H1 (cell line): Measurements from ENCODE around the gene KRTAP4-7. TPM values are rescaled to one million over a fixed set of nuclear protein-coding genes. Genes with fewer than 3 reads are reported as not detected.
A peak's percentile ranks its signal among the peaks of the same experiment; 100 is the strongest.

Experiments
- CTCF ChIA-PET: fragments of 300-600 bp; sonication (Branson Sonifier 250); formaldehyde crosslinking; loops from one replicate; lab custom pipeline; 2021; ENCODE audit not compliant: partially characterized antibody; lab: Charles Lee
- POLR2A ChIA-PET: fragments of 300-600 bp; sonication (Branson Sonifier 250); formaldehyde crosslinking; loops from one replicate; lab custom pipeline; 2021; ENCODE audit warnings: inconsistent platforms; ENCODE audit not compliant: partially characterized antibody; lab: Charles Lee
- DNase-seq, 2 experiments: peaks; one replicate each; pipeline versions ENCODE4 v3.0.0 to v3.0.0-alpha.2; 2010 to 2022; ENCODE audit warnings: low spot score in 2 of 2, low read depth in 1 of 2, mixed read lengths in 1 of 2
- FAIRE-seq: peaks from 2 replicates; lab custom pipeline; 2011; peaks lifted over from hg19 to GRCh38; lab: Jason Lieb, UNC
- H2AFZ ChIP-seq: 2 replicates; pipeline ENCODE4 v1.8.1; 2012; ENCODE audit warnings: low read length, inconsistent platforms
- H2AK5ac ChIP-seq: 2 replicates; pipeline ENCODE4 v1.6.1; 2013; ENCODE audit warnings: low read depth, low read length
- H2BK120ac ChIP-seq: replicated peaks from 2 replicates; pipeline ENCODE3; 2013; ENCODE audit warnings: low read depth, low read length, inconsistent platforms
- H2BK12ac ChIP-seq: 2 replicates; pipeline ENCODE4 v1.6.1; 2013; ENCODE audit warnings: low read depth, low read length
- H2BK15ac ChIP-seq: 2 replicates; pipeline ENCODE4 v1.6.1; 2013; ENCODE audit warnings: low read length
- H2BK20ac ChIP-seq: 2 replicates; pipeline ENCODE4 v1.6.1; 2013; ENCODE audit warnings: low read length
- H2BK5ac ChIP-seq: 2 replicates; pipeline ENCODE4 v1.6.1; 2013; ENCODE audit warnings: low read depth, low read length
- H3K14ac ChIP-seq: 2 replicates; pipeline ENCODE4 v1.6.1; 2013; ENCODE audit warnings: inconsistent platforms; ENCODE audit not compliant: insufficient read length
- H3K18ac ChIP-seq: 2 replicates; pipeline ENCODE4 v1.6.1; 2013; ENCODE audit warnings: low read length; ENCODE audit errors: extremely low read depth
- H3K23ac ChIP-seq: 2 replicates; pipeline ENCODE4 v1.6.1; 2013; ENCODE audit warnings: inconsistent platforms; ENCODE audit not compliant: insufficient read length
- H3K23me2 ChIP-seq: 2 replicates; pipeline ENCODE4 v1.6.1; 2013; ENCODE audit warnings: low read depth, low read length
- H3K27ac ChIP-seq: 2 replicates; pipeline ENCODE4 v1.6.1; 2011; ENCODE audit warnings: low read depth, low read length, inconsistent platforms
- H3K27me3 ChIP-seq, 4 experiments: replicated peaks in 1 of 4; 1 replicate in 1 of 4; 2 replicates in 3 of 4; pipeline versions ENCODE4 v1.6.1 to v1.8.1; 2011 to 2013; ENCODE audit warnings: low read length in 3 of 4, mild to moderate bottlenecking in 3 of 4, inconsistent platforms in 2 of 4, mixed read lengths in 2 of 4, moderate library complexity in 1 of 4; ENCODE audit not compliant: control insufficient read depth in 3 of 4, insufficient read depth in 3 of 4; ENCODE audit errors: extremely low read depth in 1 of 4
- H3K36me3 ChIP-seq, 4 experiments: 2 replicates each; pipeline versions ENCODE4 v1.6.1 to v1.8.1; 2011 to 2013; ENCODE audit warnings: mild to moderate bottlenecking in 4 of 4, low read length in 3 of 4, moderate library complexity in 2 of 4, control low read depth in 1 of 4, inconsistent platforms in 1 of 4; ENCODE audit not compliant: insufficient read depth in 4 of 4, control insufficient read depth in 2 of 4
- H3K4ac ChIP-seq: replicated peaks from 2 replicates; pipeline ENCODE3; 2013; ENCODE audit warnings: low read length, low read depth, mixed read lengths, inconsistent platforms; ENCODE audit not compliant: insufficient read length
- H3K4me1 ChIP-seq, 4 experiments: replicated peaks in 1 of 4; 1 replicate in 1 of 4; 2 replicates in 3 of 4; pipeline versions ENCODE4 v1.6.1 to v1.8.1; 2011 to 2013; ENCODE audit warnings: low read length in 3 of 4, inconsistent platforms in 2 of 4, mixed read lengths in 1 of 4; ENCODE audit not compliant: insufficient read depth in 4 of 4, control insufficient read depth in 3 of 4
- H3K4me2 ChIP-seq, 2 experiments: 2 replicates each; pipeline versions ENCODE4 v1.6.1 to v1.8.1; 2011 to 2013; ENCODE audit warnings: low read depth in 2 of 2, low read length in 2 of 2, control low read depth in 1 of 2, inconsistent platforms in 1 of 2, mild to moderate bottlenecking in 1 of 2; ENCODE audit not compliant: insufficient read depth in 1 of 2
- H3K4me3 ChIP-seq, 4 experiments: fragments of 200-600, 300-600 bp in 1 of 4; sonication (generic), shearing (Covaris generic), sonication (Bioruptor Twin) in 1 of 4; 2 replicates each; pipeline versions ENCODE4 v1.5.1 to v1.8.1; 2011 to 2016; ENCODE audit warnings: low read length in 4 of 4, low read depth in 3 of 4, control low read depth in 2 of 4, inconsistent platforms in 2 of 4, mild to moderate bottlenecking in 2 of 4, mixed read lengths in 1 of 4, moderate library complexity in 1 of 4; ENCODE audit not compliant: insufficient read depth in 2 of 4; ENCODE audit errors: extremely low read depth in 1 of 4
- H3K56ac ChIP-seq: replicated peaks from 2 replicates; pipeline ENCODE3; 2013; ENCODE audit warnings: low read depth, mild to moderate bottlenecking, mixed read lengths, low read length, inconsistent platforms; ENCODE audit not compliant: insufficient read length
- H3K79me1 ChIP-seq: 2 replicates; pipeline ENCODE4 v1.6.1; 2013; ENCODE audit warnings: low read depth, low read length, control low read depth
- H3K79me2 ChIP-seq, 2 experiments: 2 replicates each; pipeline versions ENCODE4 v1.6.1 to v1.8.1; 2012 to 2013; ENCODE audit warnings: low read length in 2 of 2, mild to moderate bottlenecking in 2 of 2, inconsistent platforms in 1 of 2; ENCODE audit not compliant: insufficient read depth in 2 of 2, control insufficient read depth in 1 of 2
- H3K9ac ChIP-seq, 4 experiments: replicated peaks in 1 of 4; 1 replicate in 1 of 4; 2 replicates in 3 of 4; pipeline versions ENCODE4 v1.6.1 to v1.8.1; 2011 to 2013; ENCODE audit warnings: low read depth in 3 of 4, low read length in 3 of 4, control low read depth in 2 of 4, mild to moderate bottlenecking in 2 of 4, moderate library complexity in 2 of 4, inconsistent platforms in 1 of 4; ENCODE audit errors: extremely low read depth in 1 of 4
- H3K9me3 ChIP-seq, 2 experiments: 2 replicates each; pipeline versions ENCODE4 v1.6.1 to v1.8.1; 2012 to 2013; ENCODE audit warnings: mild to moderate bottlenecking in 2 of 2, moderate library complexity in 2 of 2, control low read depth in 1 of 2, inconsistent platforms in 1 of 2, low read depth in 1 of 2, low read length in 1 of 2, mixed read lengths in 1 of 2; ENCODE audit not compliant: insufficient read depth in 2 of 2
- H4K20me1 ChIP-seq, 2 experiments: replicated peaks in 1 of 2; 2 replicates each; pipeline versions ENCODE3 to v1.8.1; 2011 to 2013; ENCODE audit warnings: inconsistent platforms in 2 of 2, low read length in 2 of 2, mild to moderate bottlenecking in 1 of 2; ENCODE audit not compliant: insufficient read depth in 2 of 2, control insufficient read depth in 1 of 2
- H4K5ac ChIP-seq: 2 replicates; pipeline ENCODE4 v1.6.1; 2013; ENCODE audit warnings: low read length, low read depth, mixed read lengths, inconsistent platforms; ENCODE audit not compliant: insufficient read length
- H4K8ac ChIP-seq: 2 replicates; pipeline ENCODE4 v1.8.0; 2013; ENCODE audit warnings: mild to moderate bottlenecking, moderate library complexity, low read length, inconsistent platforms; ENCODE audit not compliant: insufficient read depth; ENCODE audit errors: extremely low read depth
- H4K91ac ChIP-seq: replicated peaks from 2 replicates; pipeline ENCODE3; 2013; ENCODE audit warnings: low read length, mixed read lengths, inconsistent platforms; ENCODE audit not compliant: insufficient read length
- CBX5 ChIP-seq: fragments of 300-800, 300-1000 bp; sonication (generic); IDR thresholded peaks from 2 replicates; pipeline ENCODE4 v1.7.1; 2016; ENCODE audit warnings: antibody characterized with exemption, low read length, low read depth
- CBX8 ChIP-seq: fragments of 300-800, 300-1000 bp; sonication (generic); IDR thresholded peaks from 2 replicates; pipeline ENCODE4 v1.7.1; 2016; ENCODE audit warnings: low read depth, low read length, borderline replicate concordance
- CHD2 ChIP-seq: IDR thresholded peaks from 2 replicates; pipeline ENCODE4 v1.6.1; 2012; ENCODE audit warnings: low read length, improper control_type of control experiment
- CREB1 ChIP-seq: IDR thresholded peaks from 2 replicates; pipeline ENCODE4 v1.6.1; 2012; ENCODE audit warnings: inconsistent platforms
- CTBP2 ChIP-seq: IDR thresholded peaks from 2 replicates; pipeline ENCODE4 v1.7.0; 2011; ENCODE audit warnings: borderline replicate concordance, mild to moderate bottlenecking, moderate library complexity, mixed read lengths, low read length; ENCODE audit not compliant: insufficient read depth, insufficient read length
- EGR1 ChIP-seq: IDR thresholded peaks from 2 replicates; pipeline ENCODE4 v1.6.1; 2011; ENCODE audit warnings: low read depth, low read length, borderline replicate concordance
- JUN ChIP-seq: IDR thresholded peaks from 2 replicates; pipeline ENCODE4 v1.6.1; 2011; ENCODE audit warnings: low read depth, mild to moderate bottlenecking, improper control_type of control experiment, low read length
- NANOG ChIP-seq: IDR thresholded peaks from 2 replicates; pipeline ENCODE4 v1.6.1; 2011; ENCODE audit warnings: low read length, low read depth, mild to moderate bottlenecking, inconsistent platforms; ENCODE audit not compliant: insufficient read depth, poor library complexity, severe bottlenecking
- PHF8 ChIP-seq: fragments of 200-600 bp; sonication (generic); conservative IDR thresholded peaks from 2 replicates; pipeline ENCODE4 v1.7.1; 2012; ENCODE audit warnings: low read depth, mild to moderate bottlenecking, inconsistent platforms, low read length, moderate library complexity
- SP2 ChIP-seq: IDR thresholded peaks from 2 replicates; pipeline ENCODE4 v1.6.1; 2012; ENCODE audit warnings: mild to moderate bottlenecking, low read length, inconsistent platforms
- SRF ChIP-seq: IDR thresholded peaks from 2 replicates; pipeline ENCODE4 v1.6.1; 2011; ENCODE audit warnings: mild to moderate bottlenecking, low read depth, low read length, moderate library complexity
- SUZ12 ChIP-seq: fragments of 200-600 bp; sonication (generic); IDR thresholded peaks from 2 replicates; pipeline ENCODE4 v1.6.1; 2012; ENCODE audit warnings: mild to moderate bottlenecking, inconsistent platforms, low read length, moderate library complexity, mixed read lengths
- YY1 ChIP-seq: IDR thresholded peaks from 2 replicates; pipeline ENCODE4 v1.6.1; 2011; ENCODE audit warnings: low read depth, mild to moderate bottlenecking, low read length
- WGBS, 2 experiments: shearing (Covaris generic) in 1 of 2; methylation state at CpG; one replicate each; pipeline versions ENCODE4 v1.1.6 to v1.1.7; 2013 to 2015; ENCODE audit warnings: low lambda C conversion rate in 2 of 2, mixed read lengths in 2 of 2, inconsistent platforms in 1 of 2, low coverage in 1 of 2, missing lambda C conversion rate in 1 of 2; ENCODE audit not compliant: insufficient replicate concordance in 2 of 2, insufficient coverage in 1 of 2, insufficient read length in 1 of 2; ENCODE audit errors: extremely low coverage in 1 of 2, missing lambda C conversion rate in 1 of 2; 5-methylcytosine and 5-hydroxymethylcytosine counted together
- polyA plus RNA-seq, 7 experiments: library from polyadenylated mRNA; depleted of rRNA in 3 of 7; stranded (reverse) in 5 of 7; unstranded in 2 of 7; fragments of >200 nt in 5 of 7; fragments of 200-250 nt in 2 of 7; gene quantifications; 1 replicate in 5 of 7; 2 replicates in 1 of 7; 4 replicates in 1 of 7; pipeline versions ENCODE4 v1.2.1 to v1.2.3, GENCODE V29; 2011 to 2013; ENCODE audit warnings: missing spikeins in 2 of 7, mixed read lengths in 2 of 7
- total RNA-seq: library from RNA; stranded (reverse); fragmentation: NEBNext Ultra II Directional; extraction: Animal tissue kit (Norgen Biotek cat#: 25700); gene quantifications from 2 replicates; pipeline ENCODE4 v1.2.1, GENCODE V29; 2021
- TF ChIP-seq, protein P1 (sequence below): IDR thresholded peaks from 2 replicates; pipeline ENCODE4 v1.6.1; 2011; ENCODE audit warnings: low read depth, mild to moderate bottlenecking, low read length; ENCODE audit not compliant: insufficient read depth

KRTAP4-7 gene
- total and polyA plus RNA-seq, 2 of the 8 experiments (the other 6 are each of a cell fraction or from before 2014, with no cell fraction given), result not detected

- Histone ChIP-seq H3K4me2 (no peak overlapping the region), H4K91ac (peak overlapping the region; percentile 19), H3K79me2 (no peaks in the 10 kb centered on the region), H3K9ac (no peak overlapping the region), H3K79me1 (no peaks in the 10 kb centered on the region), H2BK5ac (no peak overlapping the region), H3K14ac (no peak overlapping the region), H3K4ac (no peak overlapping the region), H4K8ac (no peak overlapping the region), H3K56ac (no peak overlapping the region), H2AFZ (0 out of 2 replicates have a peak overlapping the region, but pooled peaks have one; percentile 40), H4K5ac (no peak overlapping the region), H3K36me3 (no peaks in the 10 kb centered on the region), H3K23me2 (no peaks in the 10 kb centered on the region), H3K27me3 (no peaks in the 10 kb centered on the region), H3K4me1 (peaks cover 0 to 2% (median 0%) of the 10 kb centered on the region in 4 experiments; a peak in 1 of 7 replicates), H3K9me3 (no peaks in the 10 kb centered on the region), H2BK12ac (no peak overlapping the region), H2BK20ac (no peak overlapping the region), H2AK5ac (no peak overlapping the region), H4K20me1 (no peaks in the 10 kb centered on the region), H3K27ac (no peak overlapping the region), H3K4me3 (no peak overlapping the region), H2BK15ac (no peak overlapping the region), H3K18ac (no peak overlapping the region; the same call in 1 of the 2 replicates), H2BK120ac (no peak overlapping the region), H3K23ac (no peak overlapping the region)
- ChIA-PET POLR2A (no interaction called here), CTCF (interaction anchor here (0.7 to 1.0 kb wide), 4 partner anchors 10 to 182 kb away, joined by 3 read pairs; no protein-coding TSS in a partner anchor)
- DNase-seq (no peak), FAIRE-seq (no peak)
- WGBS, 2 experiments, result 82% methylated on average over 7 of the region's 7 CpGs; no CpG with 5 or more reads in 1 of the 2 experiments
- TF ChIP-seq CBX5, result no peak
- TF ChIP-seq CBX8, result no peak
- no peak for TF ChIP-seq SP2
- no peak for TF ChIP-seq CHD2
- TF ChIP-seq SRF, result no peak
- no peak for TF ChIP-seq CREB1
- TF ChIP-seq YY1, result no peak
- no peak for TF ChIP-seq CTBP2
- no peak for TF ChIP-seq JUN
- no peak for TF ChIP-seq EGR1
- TF ChIP-seq, protein P1, sequence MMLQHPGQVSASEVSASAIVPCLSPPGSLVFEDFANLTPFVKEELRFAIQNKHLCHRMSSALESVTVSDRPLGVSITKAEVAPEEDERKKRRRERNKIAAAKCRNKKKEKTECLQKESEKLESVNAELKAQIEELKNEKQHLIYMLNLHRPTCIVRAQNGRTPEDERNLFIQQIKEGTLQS, result no peak
- TF ChIP-seq PHF8, result no peak
- TF ChIP-seq SUZ12, result no peak
- no peak for TF ChIP-seq NANOG
Observed at GRCh38 chr17:41048441-41048840, 35.5 kb upstream of the KRTAP4-7 start.
